NCI-H345 treated with DMSO at 0.1 percent for 48 hours (cell line): Measurements from ENCODE around the gene GJA3.

ENCODE experiments used
- DNase-seq: peaks from one replicate; lab custom pipeline; 2025; ENCODE audit not compliant: unreplicated experiment; lab: John Stamatoyannopoulos, UW

The GJA3 gene

GRCh38 chr13:20099319-20099718 lies 61.5 kb downstream of the GJA3 start:
- DNase-seq, result no peak

- DNase-seq, result no peak
Measured at GRCh38 chr13:20093951-20094350, 66.9 kb downstream of the GJA3 start.

GRCh38 chr13:20090349-20090748 lies 70.5 kb downstream of the GJA3 start:
- peak; percentile 0 for DNase-seq
